ENCODE measurements around the gene MRGPRX3.

DNA sequence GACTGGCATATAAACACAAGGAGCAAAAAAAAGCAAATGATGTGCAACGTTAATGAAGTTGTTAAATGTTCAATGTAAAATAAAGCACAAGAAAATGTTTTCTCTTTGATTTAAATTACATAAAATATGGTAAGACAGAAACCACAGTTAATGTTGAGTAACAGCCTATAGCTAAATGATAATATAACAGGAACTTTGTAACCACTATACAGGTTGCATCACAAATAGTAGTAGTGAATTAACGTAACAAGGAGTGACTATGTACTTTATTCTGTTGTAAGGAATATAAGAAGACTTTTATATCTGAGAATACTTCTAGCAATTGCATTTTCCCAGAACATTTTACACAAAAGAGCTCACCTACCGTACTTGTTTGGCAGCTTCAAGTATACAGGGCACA lies 43.4 kb upstream of the MRGPRX3 start:
- TF ChIP-seq, protein P1, sequence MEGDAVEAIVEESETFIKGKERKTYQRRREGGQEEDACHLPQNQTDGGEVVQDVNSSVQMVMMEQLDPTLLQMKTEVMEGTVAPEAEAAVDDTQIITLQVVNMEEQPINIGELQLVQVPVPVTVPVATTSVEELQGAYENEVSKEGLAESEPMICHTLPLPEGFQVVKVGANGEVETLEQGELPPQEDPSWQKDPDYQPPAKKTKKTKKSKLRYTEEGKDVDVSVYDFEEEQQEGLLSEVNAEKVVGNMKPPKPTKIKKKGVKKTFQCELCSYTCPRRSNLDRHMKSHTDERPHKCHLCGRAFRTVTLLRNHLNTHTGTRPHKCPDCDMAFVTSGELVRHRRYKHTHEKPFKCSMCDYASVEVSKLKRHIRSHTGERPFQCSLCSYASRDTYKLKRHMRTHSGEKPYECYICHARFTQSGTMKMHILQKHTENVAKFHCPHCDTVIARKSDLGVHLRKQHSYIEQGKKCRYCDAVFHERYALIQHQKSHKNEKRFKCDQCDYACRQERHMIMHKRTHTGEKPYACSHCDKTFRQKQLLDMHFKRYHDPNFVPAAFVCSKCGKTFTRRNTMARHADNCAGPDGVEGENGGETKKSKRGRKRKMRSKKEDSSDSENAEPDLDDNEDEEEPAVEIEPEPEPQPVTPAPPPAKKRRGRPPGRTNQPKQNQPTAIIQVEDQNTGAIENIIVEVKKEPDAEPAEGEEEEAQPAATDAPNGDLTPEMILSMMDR (IDR thresholded peaks at IDR 0.05): no peak
- no peak for TF ChIP-seq POLR2A (IDR thresholded peaks at IDR 0.05)
